WERI-Rb-1 (cell line): ENCODE data around the gene CUEDC2.

Source experiments
- DNase-seq: peaks from one replicate; pipeline ENCODE4 v3.0.0-alpha.2; 2020
- H3K27ac ChIP-seq: fragments of 250-450 bp; sonication (Bioruptor Pico); 2 replicates; pipeline ENCODE4 v1.5.1; 2020; ENCODE audit warnings: mild to moderate bottlenecking, moderate library complexity
- H3K27me3 ChIP-seq: fragments of 250-450 bp; sonication (Bioruptor Pico); 2 replicates; pipeline ENCODE4 v1.5.1; 2021; ENCODE audit warnings: mild to moderate bottlenecking, low read depth, moderate library complexity; ENCODE audit not compliant: insufficient read depth, severe bottlenecking
- H3K36me3 ChIP-seq: fragments of 250-450 bp; sonication (Bioruptor Pico); 2 replicates; pipeline ENCODE4 v1.5.1; 2020; ENCODE audit warnings: mild to moderate bottlenecking, moderate library complexity
- H3K4me3 ChIP-seq: 2 replicates; pipeline ENCODE4 v1.5.1; 2011; ENCODE audit warnings: low read depth, mild to moderate bottlenecking, control low read depth, low read length
- H3K9me3 ChIP-seq: fragments of 250-450 bp; sonication (Bioruptor Pico); 2 replicates; pipeline ENCODE4 v1.5.1; 2021; ENCODE audit warnings: mild to moderate bottlenecking, moderate library complexity; ENCODE audit not compliant: severe bottlenecking
- CTCF ChIP-seq: IDR thresholded peaks from 2 replicates; pipeline ENCODE4 v1.5.1; 2011; ENCODE audit warnings: low read depth, mild to moderate bottlenecking, control low read depth, inconsistent platforms, low read length

CUEDC2 gene

GRCh38 chr10:102413053-102413705, 19.2 kb downstream of the CUEDC2 start:
- Histone ChIP-seq H3K27ac (peak overlapping the region; percentile 99), H3K4me3 (no peak overlapping the region), H3K9me3 (no peaks in the 10 kb centered on the region), H3K36me3 (peaks cover 66% of the 10 kb centered on the region), H3K27me3 (no peaks in the 10 kb centered on the region)
- peak; percentile 62 for DNase-seq
- TF ChIP-seq CTCF, result no peak

- Histone ChIP-seq H3K27me3 (no peaks in the 10 kb centered on the region), H3K27ac (no peak overlapping the region; the same call in 1 of the 2 replicates), H3K9me3 (no peaks in the 10 kb centered on the region), H3K36me3 (peaks cover 74% of the 10 kb centered on the region), H3K4me3 (no peak overlapping the region)
- no peak for DNase-seq
- no peak for TF ChIP-seq CTCF
Measured at GRCh38 chr10:102412293-102412692, 20.1 kb downstream of the CUEDC2 start.

- Histone ChIP-seq H3K9me3 (no peaks in the 10 kb centered on the region), H3K27me3 (no peaks in the 10 kb centered on the region), H3K36me3 (peaks cover 75% of the 10 kb centered on the region), H3K27ac (no peak overlapping the region), H3K4me3 (no peak overlapping the region)
- no peak for DNase-seq
- TF ChIP-seq CTCF, result no peak
Measured at GRCh38 chr10:102411341-102412255, 20.8 kb downstream of the CUEDC2 start.

GRCh38 chr10:102410429-102411073, 21.8 kb downstream of the CUEDC2 start:
- DNase-seq, result no peak
- Histone ChIP-seq H3K4me3 (no peak overlapping the region), H3K9me3 (no peaks in the 10 kb centered on the region), H3K36me3 (peaks cover 73% of the 10 kb centered on the region), H3K27ac (no peak overlapping the region), H3K27me3 (no peaks in the 10 kb centered on the region)
- TF ChIP-seq CTCF, result no peak

- Histone ChIP-seq H3K9me3 (no peaks in the 10 kb centered on the region), H3K27ac (no peak overlapping the region), H3K27me3 (no peaks in the 10 kb centered on the region), H3K4me3 (no peak overlapping the region), H3K36me3 (peaks cover 72% of the 10 kb centered on the region)
- TF ChIP-seq CTCF, result no peak
- no peak for DNase-seq
Measured at GRCh38 chr10:102409604-102410428, 22.6 kb downstream of the CUEDC2 start.
